ENCODE measurements around the gene SEMA6D.

Gene SEMA6D

GRCh38 chr15:47744496-47744895 lies 27.2 kb downstream of the SEMA6D start:
- no peak for DNase-seq

DNA sequence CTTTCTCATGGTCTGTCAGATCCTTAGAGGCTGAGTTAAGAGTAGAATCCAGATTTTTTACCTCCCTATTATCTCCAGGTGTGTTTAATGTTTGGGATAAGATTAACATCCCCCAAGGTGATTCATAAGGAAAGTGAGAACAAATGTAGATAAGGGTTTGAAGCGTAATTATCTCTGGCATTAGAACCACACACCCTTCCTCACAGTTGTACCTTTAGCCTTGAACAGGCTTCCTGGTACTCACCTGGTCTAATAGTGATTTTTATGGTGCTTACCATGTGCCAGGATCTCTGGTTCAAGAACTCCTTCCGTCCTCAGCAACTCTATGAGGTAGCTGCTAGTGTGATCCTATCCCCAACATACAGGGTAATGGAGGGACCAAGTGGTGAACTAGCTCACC lies 27.7 kb downstream of the SEMA6D start:
- no peak for DNase-seq

DNA sequence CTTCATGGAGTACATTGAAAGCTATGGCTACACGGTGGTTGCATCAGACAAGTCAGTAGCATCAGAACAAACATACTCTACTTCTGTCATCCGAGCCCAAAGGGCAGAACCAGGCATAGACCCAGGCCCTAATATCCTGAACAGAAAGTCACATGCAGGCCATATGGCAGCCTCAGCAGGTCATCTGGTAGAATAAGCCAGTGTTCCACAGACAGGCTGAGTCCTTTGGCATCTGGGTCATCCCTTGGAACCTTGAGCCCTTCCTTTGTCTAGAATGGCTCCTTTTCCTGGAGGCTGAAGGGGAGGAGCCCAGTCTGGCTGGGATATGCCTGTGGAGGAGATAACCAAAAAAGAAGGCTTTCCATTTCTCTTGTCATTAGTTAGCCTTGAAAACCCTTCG lies 29.2 kb downstream of the SEMA6D start:
- no peak for DNase-seq

DNA sequence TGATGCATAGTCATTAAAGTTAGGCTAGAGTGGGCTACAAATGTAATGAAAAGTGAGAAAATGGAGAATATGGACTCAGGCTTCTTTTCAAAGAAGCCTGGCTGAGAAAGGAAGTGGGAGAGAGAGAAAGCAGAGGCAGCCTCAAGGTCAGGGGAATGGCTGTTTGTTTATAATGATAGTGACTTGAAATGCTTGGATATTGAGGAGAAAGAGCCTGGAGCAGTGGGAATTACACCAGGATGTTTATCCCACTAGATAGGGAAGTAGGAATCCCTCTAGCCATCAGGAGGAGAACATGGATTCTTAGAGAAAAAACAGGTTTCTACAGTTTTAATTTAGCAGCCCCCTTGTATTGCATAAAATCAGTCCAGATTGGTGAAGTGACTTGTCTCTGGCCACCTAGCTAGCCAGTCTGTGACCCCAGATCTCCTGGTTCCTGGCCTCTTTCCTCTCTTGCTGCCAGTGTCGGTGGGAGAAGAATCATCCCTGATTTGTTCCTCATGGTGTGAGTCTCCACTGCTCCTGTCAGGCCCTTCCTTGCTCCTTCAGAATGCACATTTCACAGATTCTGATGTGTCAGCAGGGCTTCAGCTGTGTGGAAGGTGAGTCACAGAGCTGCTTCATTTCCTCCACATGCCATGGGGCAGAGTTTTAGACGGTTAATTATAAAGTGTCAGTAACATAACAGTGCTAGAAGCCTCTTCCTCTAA lies 32.9 kb downstream of the SEMA6D start:
- no peak for DNase-seq

DNA sequence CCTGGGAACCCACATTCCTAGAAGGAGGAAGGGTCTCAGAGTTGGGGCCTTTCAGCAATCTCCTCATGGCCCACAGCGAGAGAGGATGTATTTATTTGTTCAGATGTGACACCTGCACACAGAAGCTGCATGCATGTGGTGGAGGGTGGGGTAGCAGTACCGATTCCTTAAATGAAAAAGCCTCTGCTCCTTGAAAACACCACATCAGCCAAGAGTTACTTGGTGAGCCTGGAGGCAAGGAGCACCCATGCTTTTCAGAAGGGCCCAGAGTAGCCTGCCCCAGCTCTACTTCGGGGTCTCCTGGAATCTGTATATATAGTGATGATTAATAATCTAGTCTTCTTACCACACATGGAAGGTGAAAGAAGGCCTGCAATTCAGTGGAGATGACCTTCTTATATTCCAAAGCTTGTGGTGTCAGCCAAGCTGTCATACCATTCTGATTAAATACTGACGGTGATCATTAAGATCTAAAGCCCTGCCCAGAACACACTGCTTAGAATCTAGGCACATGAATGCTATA lies 33.5 kb downstream of the SEMA6D start:
- DNase-seq, result no peak

DNA sequence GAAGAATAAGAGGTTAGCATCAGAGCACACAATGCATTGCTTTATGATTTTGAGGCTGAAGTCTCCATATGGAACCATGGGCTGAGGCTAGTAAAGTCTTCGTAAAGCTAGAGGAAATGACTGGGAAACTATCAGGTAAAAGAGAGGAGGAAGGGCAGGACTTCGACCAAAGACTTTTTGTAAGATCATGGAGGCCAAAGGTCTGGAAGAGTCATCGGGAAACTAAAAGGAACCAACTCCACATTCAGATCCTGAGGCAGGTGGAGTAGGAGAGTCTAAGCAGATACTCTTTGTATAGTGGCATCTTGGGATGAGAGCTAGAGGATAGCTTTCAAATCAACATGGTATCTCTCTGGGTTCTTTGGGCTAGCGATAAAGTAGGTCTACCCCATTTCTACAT lies 36.3 kb downstream of the SEMA6D start:
- no peak for DNase-seq

GRCh38 chr15:47754312-47754711 lies 37.0 kb downstream of the SEMA6D start:
- no peak for DNase-seq

DNA sequence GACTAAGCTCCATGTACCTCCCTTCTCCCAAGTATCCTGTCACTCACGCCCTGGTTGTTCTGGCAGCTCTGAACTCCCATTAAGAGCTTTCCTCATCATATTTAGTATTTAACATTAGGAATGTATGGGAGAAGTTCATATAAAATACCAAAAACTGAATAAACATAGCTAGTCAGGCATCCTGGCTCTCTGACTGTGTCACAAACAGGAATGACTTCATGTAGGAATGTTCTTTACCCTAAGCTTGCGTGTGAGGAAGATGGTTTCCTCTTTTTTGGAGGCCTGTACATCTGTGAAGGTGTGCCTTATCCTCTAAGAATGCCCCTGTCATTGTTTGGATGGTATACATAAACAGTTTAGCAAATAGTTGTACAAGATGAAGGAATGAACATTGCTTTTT lies 38.6 kb downstream of the SEMA6D start:
- no peak for DNase-seq

DNA sequence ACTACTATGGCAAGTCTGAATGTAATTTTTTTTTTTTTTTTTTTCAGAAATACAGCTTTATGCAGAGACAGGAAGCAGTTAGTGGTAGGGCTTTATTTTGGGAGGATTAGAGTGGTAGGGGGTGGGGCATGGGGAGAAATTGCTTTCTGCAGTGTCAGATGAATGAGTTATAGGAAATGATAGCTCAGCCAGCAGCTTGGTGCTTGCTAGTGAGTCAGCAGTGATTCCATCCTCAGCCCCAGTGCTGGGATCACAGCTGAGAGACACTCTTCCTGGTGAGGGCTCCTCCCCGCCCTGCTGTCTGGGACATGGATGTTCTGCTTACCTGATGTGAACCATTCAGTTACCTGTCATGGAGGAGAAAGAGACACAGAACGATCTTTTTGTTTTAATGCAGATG lies 39.6 kb downstream of the SEMA6D start:
- no peak for DNase-seq

GRCh38 chr15:47757331-47757730 lies 40.0 kb downstream of the SEMA6D start:
- no peak for DNase-seq

GRCh38 chr15:47762621-47763020 lies 45.3 kb downstream of the SEMA6D start:
- no peak for DNase-seq

- DNase-seq, result no peak
Observed at GRCh38 chr15:47764666-47765065, 47.4 kb downstream of the SEMA6D start.

DNA sequence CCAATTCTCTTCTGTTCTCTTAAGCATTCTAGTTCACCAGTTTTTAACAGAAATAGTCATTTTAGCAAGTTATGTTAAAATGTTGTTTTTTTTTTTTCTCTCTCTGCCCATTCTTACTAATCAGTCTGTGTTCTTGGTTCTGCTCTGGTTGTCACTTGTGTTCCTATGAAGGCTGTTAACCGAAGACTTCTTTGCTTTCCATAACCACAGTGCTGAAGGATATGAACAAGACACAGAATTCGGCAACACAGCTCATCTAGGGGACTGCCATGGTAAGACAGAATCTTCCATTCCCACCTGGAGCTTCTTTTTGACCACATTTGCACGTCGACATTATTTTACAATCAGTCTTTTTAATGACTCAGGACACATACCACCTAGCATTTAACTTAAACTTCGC lies 49.1 kb downstream of the SEMA6D start:
- DNase-seq, result no peak

DNA sequence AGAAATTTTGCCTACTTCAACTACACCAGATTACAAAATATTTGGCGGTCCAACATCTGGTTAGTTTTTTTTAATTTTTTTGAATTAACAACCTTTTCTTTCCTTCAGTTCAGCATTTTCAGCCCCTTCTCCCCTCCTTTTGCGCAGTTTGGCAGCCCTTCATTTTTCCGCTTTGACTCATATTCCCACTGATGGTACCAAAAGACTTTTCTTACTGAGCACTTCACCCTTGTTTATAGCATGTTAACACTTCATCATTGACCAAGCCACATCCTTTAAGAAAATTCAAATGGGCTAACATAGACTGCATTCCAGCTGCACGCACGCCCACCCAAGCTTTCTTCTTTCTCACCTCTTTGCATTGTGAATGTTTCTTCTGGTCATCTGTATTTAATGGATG lies 49.7 kb downstream of the SEMA6D start:
- no peak for DNase-seq

GRCh38 chr15:47768735-47769134 lies 51.4 kb downstream of the SEMA6D start:
- DNase-seq, result no peak

GRCh38 chr15:47769166-47769565 lies 51.9 kb downstream of the SEMA6D start:
- DNase-seq, result no peak

DNA sequence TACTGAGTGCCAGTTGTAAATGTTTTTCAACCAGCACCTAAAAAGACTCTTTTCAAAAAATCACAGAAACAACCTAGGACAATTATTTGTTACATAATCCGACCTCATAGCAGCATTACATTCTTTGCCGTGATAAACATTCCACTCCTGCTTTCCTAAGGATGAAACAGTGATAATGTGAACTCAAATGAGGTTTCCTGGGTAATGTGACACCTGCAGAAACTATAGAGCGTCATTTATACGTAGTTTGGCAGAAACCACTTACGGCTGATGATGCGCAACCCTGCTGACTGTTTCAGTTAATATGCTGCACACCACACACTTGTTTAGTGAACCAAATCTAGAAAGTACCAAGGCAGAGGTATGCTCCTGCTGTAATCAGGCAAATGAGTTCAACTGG lies 55.8 kb downstream of the SEMA6D start:
- DNase-seq, result no peak

- no peak for DNase-seq
Observed at GRCh38 chr15:47778263-47778770, 61.0 kb downstream of the SEMA6D start.

DNA sequence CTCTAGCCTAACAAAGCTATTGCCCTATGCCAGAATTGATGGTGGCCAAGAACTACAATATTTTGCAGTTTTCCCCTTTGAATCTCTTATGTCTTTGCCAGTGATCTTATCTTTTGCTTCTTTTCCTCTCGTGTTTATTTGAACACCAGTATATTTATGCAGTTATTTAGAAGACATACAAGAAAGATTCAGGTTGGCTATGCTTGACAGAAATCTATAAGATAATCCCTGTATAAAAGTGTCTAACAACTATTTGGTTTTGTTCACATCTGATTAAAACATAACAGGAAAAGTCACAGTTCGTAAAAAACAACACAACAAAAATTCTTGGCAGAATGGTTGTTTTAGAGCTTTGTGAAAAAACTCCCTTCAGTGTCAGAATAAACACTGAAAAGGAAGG lies 63.7 kb downstream of the SEMA6D start:
- no peak for DNase-seq

DNA sequence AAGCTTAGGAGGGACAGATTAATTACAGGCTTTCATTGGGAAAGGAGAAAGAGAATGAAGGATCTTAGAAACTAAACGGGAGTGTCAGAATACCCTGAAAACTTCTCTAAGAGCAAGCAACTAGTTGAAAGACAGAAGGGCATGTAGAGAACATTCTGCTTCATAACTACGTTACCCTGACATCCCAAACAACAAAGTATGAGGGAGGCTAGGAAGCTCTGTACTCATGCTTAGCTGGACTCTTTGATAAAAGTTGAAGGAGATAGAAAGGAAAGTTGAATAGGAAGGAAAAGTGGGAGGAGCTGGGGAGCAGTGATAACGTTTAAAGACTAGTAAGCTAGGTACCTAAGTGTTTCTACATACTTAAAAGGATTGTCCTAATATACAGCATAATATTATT lies 64.2 kb downstream of the SEMA6D start:
- DNase-seq, result no peak

DNA sequence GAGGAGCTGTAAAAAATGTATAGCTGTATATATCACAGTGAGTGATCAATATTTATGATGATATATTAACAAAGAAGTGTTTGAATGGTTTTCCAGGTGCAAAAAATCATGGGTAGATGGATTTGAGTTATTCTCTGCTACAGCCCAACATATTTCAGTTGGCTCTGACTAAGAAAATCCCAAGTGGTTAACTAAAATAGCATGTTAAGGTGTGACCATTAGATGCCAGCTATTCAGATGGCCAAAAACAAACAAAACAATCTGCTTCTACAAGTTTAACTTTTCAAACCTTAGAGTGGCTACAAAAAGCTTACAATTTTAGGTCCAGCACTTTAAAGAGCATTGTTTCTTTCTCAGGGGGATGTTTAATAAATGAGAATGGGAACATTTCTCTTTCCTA lies 67.5 kb downstream of the SEMA6D start:
- no peak for DNase-seq

DNA sequence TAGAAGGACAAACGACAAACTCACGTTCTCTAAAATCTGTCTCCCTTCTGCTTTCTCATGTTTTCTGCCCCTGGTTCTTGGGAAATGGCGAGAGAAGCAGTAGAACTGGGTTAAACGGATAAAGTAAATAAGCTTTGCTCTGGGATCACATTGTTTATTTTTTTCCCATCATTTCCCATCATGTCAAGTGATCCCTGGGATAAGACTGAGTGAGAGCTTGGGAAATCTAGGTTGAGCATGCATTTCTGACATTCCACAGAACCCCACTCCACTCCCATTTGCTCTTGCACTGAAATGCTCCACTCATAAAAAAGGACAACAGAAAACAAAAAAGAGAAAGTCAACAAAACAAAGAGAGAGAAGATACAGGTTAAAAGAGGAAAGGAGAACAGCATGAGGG lies 69.1 kb downstream of the SEMA6D start:
- DNase-seq, result no peak

- DNase-seq, result no peak
Observed at GRCh38 chr15:47787875-47788274, 70.6 kb downstream of the SEMA6D start.

DNA sequence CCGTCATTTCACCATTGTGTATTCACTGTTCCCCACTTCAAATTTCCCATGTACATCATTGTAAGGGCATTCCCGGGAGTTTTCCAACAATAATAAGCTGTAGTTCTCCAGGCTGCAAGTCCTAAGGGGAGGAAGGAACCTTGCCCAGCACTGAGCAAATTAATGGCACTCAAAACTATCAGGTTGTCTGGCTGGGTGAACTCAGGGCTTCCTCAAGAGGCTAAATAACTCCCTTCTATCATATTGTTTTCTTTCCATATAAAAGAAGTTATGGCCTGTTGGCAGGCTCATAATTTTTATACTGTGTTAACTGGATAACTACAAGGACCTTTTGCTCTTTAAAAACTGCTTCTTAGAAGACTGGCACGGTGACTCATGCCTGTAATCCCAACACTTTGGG lies 71.4 kb downstream of the SEMA6D start:
- DNase-seq, result no peak

GRCh38 chr15:47791161-47791560 lies 73.9 kb downstream of the SEMA6D start:
- no peak for DNase-seq

All from SHP77 treated with DMSO at 0.1 percent for 48 hours (cell line).